Nephron progenitor cell (in vitro differentiated cells): ENCODE results near the gene ZNF561.

Experiments used
- DNase-seq: peaks from one replicate; pipeline ENCODE4 v3.0.0; 2021
- H3K27ac Mint-ChIP-seq: 2 replicates; pipeline ENCODE4 v1.8.0; 2021; ENCODE audit warnings: mild to moderate bottlenecking, moderate library complexity, mixed read lengths
- H3K27me3 Mint-ChIP-seq: 2 replicates; pipeline ENCODE4 v1.8.0; 2021; ENCODE audit warnings: mild to moderate bottlenecking, low read depth, mixed read lengths; ENCODE audit not compliant: poor library complexity
- H3K36me3 Mint-ChIP-seq: 2 replicates; pipeline ENCODE4 v1.8.0; 2021; ENCODE audit warnings: low read depth, mixed read lengths
- H3K4me1 Mint-ChIP-seq: 2 replicates; pipeline ENCODE4 v1.8.0; 2021; ENCODE audit warnings: mixed read lengths
- H3K4me3 Mint-ChIP-seq: 2 replicates; pipeline ENCODE4 v1.8.0; 2021; ENCODE audit warnings: mild to moderate bottlenecking, moderate library complexity, mixed read lengths
- H3K9me3 Mint-ChIP-seq: 2 replicates; pipeline ENCODE4 v1.8.0; 2021; ENCODE audit warnings: mild to moderate bottlenecking, moderate library complexity, mixed read lengths
- CTCF ChIP-seq: fragments of 200-600 bp; sonication (generic); IDR thresholded peaks from 2 replicates; pipeline ENCODE4 v1.5.0; 2021; ENCODE audit warnings: antibody characterized with exemption

The ZNF561 gene

GRCh38 chr19:9570255-9570654, 50.8 kb downstream of the ZNF561 start:
- peaks cover 7% of the 10 kb centered on the region for H3K27me3 Mint-ChIP-seq
- no peak for DNase-seq
- no peak overlapping the region for H3K4me3 Mint-ChIP-seq
- H3K36me3 Mint-ChIP-seq: peaks cover 100% of the 10 kb centered on the region
- H3K9me3 Mint-ChIP-seq: peaks cover 100% of the 10 kb centered on the region
- no peaks in the 10 kb centered on the region for H3K4me1 Mint-ChIP-seq
- H3K27ac Mint-ChIP-seq: no peak overlapping the region
- no peak for TF ChIP-seq CTCF

- Mint-ChIP-seq H3K36me3 (peaks cover 100% of the 10 kb centered on the region), H3K27ac (no peak overlapping the region), H3K27me3 (peaks cover 3% of the 10 kb centered on the region), H3K9me3 (peaks cover 100% of the 10 kb centered on the region), H3K4me3 (no peak overlapping the region), H3K4me1 (no peaks in the 10 kb centered on the region)
- no peak for DNase-seq
- TF ChIP-seq CTCF: no peak
Observed at GRCh38 chr19:9566729-9567128, 54.3 kb downstream of the ZNF561 start.

- TF ChIP-seq CTCF: no peak
- peaks cover 100% of the 10 kb centered on the region for H3K36me3 Mint-ChIP-seq
- H3K27me3 Mint-ChIP-seq: peaks cover 3% of the 10 kb centered on the region
- no peak for DNase-seq
- H3K4me1 Mint-ChIP-seq: no peaks in the 10 kb centered on the region
- no peak overlapping the region for H3K27ac Mint-ChIP-seq
- H3K9me3 Mint-ChIP-seq: peaks cover 100% of the 10 kb centered on the region
- no peak overlapping the region for H3K4me3 Mint-ChIP-seq
Observed at GRCh38 chr19:9565900-9566705, 54.9 kb downstream of the ZNF561 start.
